ENCODE results near the gene RADIL.
"Not testable (repeated sequence)": the region's sequence is repeated elsewhere in the genome, so short reads cannot be mapped to it uniquely, and the experiment has no call there.

- TF ChIP-seq, protein P1, sequence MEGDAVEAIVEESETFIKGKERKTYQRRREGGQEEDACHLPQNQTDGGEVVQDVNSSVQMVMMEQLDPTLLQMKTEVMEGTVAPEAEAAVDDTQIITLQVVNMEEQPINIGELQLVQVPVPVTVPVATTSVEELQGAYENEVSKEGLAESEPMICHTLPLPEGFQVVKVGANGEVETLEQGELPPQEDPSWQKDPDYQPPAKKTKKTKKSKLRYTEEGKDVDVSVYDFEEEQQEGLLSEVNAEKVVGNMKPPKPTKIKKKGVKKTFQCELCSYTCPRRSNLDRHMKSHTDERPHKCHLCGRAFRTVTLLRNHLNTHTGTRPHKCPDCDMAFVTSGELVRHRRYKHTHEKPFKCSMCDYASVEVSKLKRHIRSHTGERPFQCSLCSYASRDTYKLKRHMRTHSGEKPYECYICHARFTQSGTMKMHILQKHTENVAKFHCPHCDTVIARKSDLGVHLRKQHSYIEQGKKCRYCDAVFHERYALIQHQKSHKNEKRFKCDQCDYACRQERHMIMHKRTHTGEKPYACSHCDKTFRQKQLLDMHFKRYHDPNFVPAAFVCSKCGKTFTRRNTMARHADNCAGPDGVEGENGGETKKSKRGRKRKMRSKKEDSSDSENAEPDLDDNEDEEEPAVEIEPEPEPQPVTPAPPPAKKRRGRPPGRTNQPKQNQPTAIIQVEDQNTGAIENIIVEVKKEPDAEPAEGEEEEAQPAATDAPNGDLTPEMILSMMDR (IDR thresholded peaks at IDR 0.05; ENCODE audit: low read depth, low read length): not testable (repeated sequence)
- TF ChIP-seq EZH2phosphoT487 (IDR thresholded peaks at IDR 0.05; ENCODE audit: low read depth): not testable (repeated sequence)
Measured at GRCh38 chr7:4794171-4794570, 89.3 kb downstream of the RADIL start.

Data from OCI-LY3 (cell line).